ENCODE measurements around the gene ZNF317. TPM values are rescaled to one million over a fixed set of nuclear protein-coding genes. Genes with fewer than 3 reads are reported as not detected.

The ZNF317 gene
- total RNA-seq, 1 experiment from 2014 or later = 39.3 TPM

DNA sequence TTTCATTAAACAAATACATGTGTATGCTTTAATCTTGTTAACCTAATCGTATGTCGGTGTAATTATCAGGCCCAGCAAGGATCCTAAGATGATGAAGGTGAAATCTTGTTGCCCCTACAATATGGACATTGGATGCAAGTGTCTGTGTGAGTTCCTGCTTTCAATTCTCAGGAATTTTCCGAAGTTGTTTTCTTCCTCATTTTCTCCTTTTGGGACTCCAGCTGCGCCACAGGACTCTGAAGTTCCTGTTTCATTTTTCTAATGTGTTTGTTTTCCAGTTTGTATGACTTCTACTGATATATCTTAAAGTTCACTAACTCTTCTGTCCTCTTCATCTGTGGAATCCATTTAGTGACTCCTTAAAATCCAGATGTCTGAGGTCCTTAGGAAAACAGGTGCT is 26.6 kb downstream of the ZNF317 start:
- CTCF ChIA-PET = interaction anchor here (0.7 kb wide), 1 partner anchor 205 kb away, joined by 3 read pairs; no protein-coding TSS in a partner anchor
- no peak for DNase-seq (ENCODE audit: low read depth, low spot score)
- POLR2A ChIA-PET = no interaction called here
- Histone ChIP-seq H3K4me1 (ENCODE audit: control insufficient read depth, insufficient read depth, low read length) (no peaks in the 10 kb centered on the region), H3K27ac (ENCODE audit: low read length) (no peak overlapping the region), H3K36me3 (ENCODE audit: control insufficient read depth, insufficient read depth, low read length) (peaks cover 7% of the 10 kb centered on the region), H3K4me3 (ENCODE audit: low read depth in 2 of 2, low read length in 2 of 2) (no peak overlapping the region), H3K9me3 (ENCODE audit: control insufficient read depth, insufficient read depth, low read depth, low read length) (peaks cover 3% of the 10 kb centered on the region; the same call in 1 of the 2 replicates), H3K27me3 (ENCODE audit: control insufficient read depth, insufficient read depth, low read length) (no peaks in the 10 kb centered on the region)
- intact Hi-C loops (cut with micrococcal nuclease; ENCODE audit: unreplicated experiment) = no loop called here
- in situ Hi-C loops (cut with HindIII; ENCODE audit: low pct_unique_long_range_greater_than_20kb, low sequenced_read_pairs) = no loop called here
- BruUV-seq (replicated peaks) = no TSS peak
- TF ChIP-seq POLR2AphosphoS5 (IDR thresholded peaks at IDR 0.05; ENCODE audit: low read depth, low read length) (no peak), SIN3A (IDR thresholded peaks at IDR 0.05; ENCODE audit: borderline replicate concordance, insufficient read depth, low read depth, low read length) (no peak), CTCF (IDR thresholded peaks at IDR 0.05) (no peak), TCF7L2 (IDR thresholded peaks at IDR 0.05; ENCODE audit: low read depth, low read length) (no peak)
- TF ChIP-seq, protein P1, sequence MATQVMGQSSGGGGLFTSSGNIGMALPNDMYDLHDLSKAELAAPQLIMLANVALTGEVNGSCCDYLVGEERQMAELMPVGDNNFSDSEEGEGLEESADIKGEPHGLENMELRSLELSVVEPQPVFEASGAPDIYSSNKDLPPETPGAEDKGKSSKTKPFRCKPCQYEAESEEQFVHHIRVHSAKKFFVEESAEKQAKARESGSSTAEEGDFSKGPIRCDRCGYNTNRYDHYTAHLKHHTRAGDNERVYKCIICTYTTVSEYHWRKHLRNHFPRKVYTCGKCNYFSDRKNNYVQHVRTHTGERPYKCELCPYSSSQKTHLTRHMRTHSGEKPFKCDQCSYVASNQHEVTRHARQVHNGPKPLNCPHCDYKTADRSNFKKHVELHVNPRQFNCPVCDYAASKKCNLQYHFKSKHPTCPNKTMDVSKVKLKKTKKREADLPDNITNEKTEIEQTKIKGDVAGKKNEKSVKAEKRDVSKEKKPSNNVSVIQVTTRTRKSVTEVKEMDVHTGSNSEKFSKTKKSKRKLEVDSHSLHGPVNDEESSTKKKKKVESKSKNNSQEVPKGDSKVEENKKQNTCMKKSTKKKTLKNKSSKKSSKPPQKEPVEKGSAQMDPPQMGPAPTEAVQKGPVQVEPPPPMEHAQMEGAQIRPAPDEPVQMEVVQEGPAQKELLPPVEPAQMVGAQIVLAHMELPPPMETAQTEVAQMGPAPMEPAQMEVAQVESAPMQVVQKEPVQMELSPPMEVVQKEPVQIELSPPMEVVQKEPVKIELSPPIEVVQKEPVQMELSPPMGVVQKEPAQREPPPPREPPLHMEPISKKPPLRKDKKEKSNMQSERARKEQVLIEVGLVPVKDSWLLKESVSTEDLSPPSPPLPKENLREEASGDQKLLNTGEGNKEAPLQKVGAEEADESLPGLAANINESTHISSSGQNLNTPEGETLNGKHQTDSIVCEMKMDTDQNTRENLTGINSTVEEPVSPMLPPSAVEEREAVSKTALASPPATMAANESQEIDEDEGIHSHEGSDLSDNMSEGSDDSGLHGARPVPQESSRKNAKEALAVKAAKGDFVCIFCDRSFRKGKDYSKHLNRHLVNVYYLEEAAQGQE (IDR thresholded peaks at IDR 0.05; ENCODE audit: insufficient read depth in 1 of 2, low read depth in 2 of 2, low read length in 1 of 2) = no peak
- no peak for ATAC-seq

- intact Hi-C loops (cut with micrococcal nuclease; ENCODE audit: unreplicated experiment) = no loop called here
- BruUV-seq (replicated peaks) = no TSS peak
- CTCF ChIA-PET = no interaction called here
- DNase-seq (ENCODE audit: low read depth, low spot score) (no peak), ATAC-seq (no peak)
- Histone ChIP-seq H3K27me3 (ENCODE audit: control insufficient read depth, insufficient read depth, low read length) (no peaks in the 10 kb centered on the region), H3K9me3 (ENCODE audit: control insufficient read depth, insufficient read depth, low read depth, low read length) (no peaks in the 10 kb centered on the region), H3K4me1 (ENCODE audit: control insufficient read depth, insufficient read depth, low read length) (no peaks in the 10 kb centered on the region), H3K36me3 (ENCODE audit: control insufficient read depth, insufficient read depth, low read length) (no peaks in the 10 kb centered on the region), H3K27ac (ENCODE audit: low read length) (no peak overlapping the region), H3K4me3 (ENCODE audit: low read depth in 2 of 2, low read length in 2 of 2) (no peak overlapping the region)
- in situ Hi-C loops (cut with HindIII; ENCODE audit: low pct_unique_long_range_greater_than_20kb, low sequenced_read_pairs) = no loop called here
- POLR2A ChIA-PET = interaction anchor here (0.6 kb wide), 1 partner anchor 337 kb away, joined by 6 read pairs; no protein-coding TSS in a partner anchor
- TF ChIP-seq SIN3A (IDR thresholded peaks at IDR 0.05; ENCODE audit: borderline replicate concordance, insufficient read depth, low read depth, low read length) (no peak), CTCF (IDR thresholded peaks at IDR 0.05) (no peak), TCF7L2 (IDR thresholded peaks at IDR 0.05; ENCODE audit: low read depth, low read length) (no peak), POLR2AphosphoS5 (IDR thresholded peaks at IDR 0.05; ENCODE audit: low read depth, low read length) (no peak)
- TF ChIP-seq, protein P1 (IDR thresholded peaks at IDR 0.05; ENCODE audit: insufficient read depth in 1 of 2, low read depth in 2 of 2, low read length in 1 of 2) = no peak
These were observed 31.3 kb downstream of the ZNF317 start for GRCh38 chr19:9171393-9171991.

Measured in Panc1 (cell line).